ENCODE results near the gene C20orf204.

- TF ChIP-seq EZH2phosphoT487 (IDR thresholded peaks at IDR 0.05; ENCODE audit: insufficient read depth, low read depth) (no peak), EZH2 (IDR thresholded peaks at IDR 0.05; ENCODE audit: insufficient read depth, poor library complexity, severe bottlenecking) (no peak)
Observed at GRCh38 chr20:64029293-64030117, 6.5 kb upstream of the C20orf204 start.
